Left lobe of liver (tissue), 2 donors: ENCODE measurements around the gene IL1RAPL1. TPM values are rescaled to one million over a fixed set of nuclear protein-coding genes. Genes with fewer than 3 reads are reported as not detected.

ENCODE experiments used
- ATAC-seq: fragments of 200-7000 bp; cut with Tn5 transposase; one replicate; pipeline ENCODE4 v1.9.1; 2020; ENCODE audit warnings: mild to moderate bottlenecking, moderate library complexity
- DNase-seq: peaks from one replicate; pipeline ENCODE4 v3.0.0-alpha.2; 2020; ENCODE audit warnings: low spot score
- total RNA-seq: library from RNA; stranded (reverse); gene quantifications from one replicate; pipeline ENCODE4 v1.2.1, GENCODE V29; 2021
- donor health status: DM: no; HTN: no; CAD: no; lungs with moderate emphysema.
- donor health status: DM: no; HTN: yes; CAD: no.

The IL1RAPL1 gene
- total RNA-seq, 1 donor from 2014 or later = not detected

DNA sequence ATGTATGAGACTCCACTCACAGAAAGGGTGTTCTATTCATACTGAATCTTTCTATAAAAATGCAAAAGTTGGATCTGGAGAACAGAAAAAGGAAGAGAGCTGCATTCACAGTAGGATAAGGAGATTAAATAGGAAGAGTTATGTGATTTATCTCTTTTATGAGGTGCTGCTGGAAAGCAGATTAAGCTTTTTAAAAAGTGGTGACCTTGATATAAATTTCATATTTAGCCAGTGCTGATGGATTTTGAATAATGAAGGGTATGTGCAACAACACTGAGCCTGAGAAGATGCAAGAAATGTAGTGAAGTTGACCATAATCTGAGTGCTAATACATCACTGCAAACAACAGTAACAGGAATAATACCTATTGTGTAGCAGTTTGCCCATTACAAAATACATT lies 795.6 kb downstream of the IL1RAPL1 start:
- ATAC-seq (no peak), DNase-seq (no peak)

- DNase-seq = no peak
- ATAC-seq = no peak
These were observed 801.3 kb downstream of the IL1RAPL1 start for GRCh38 chrX:29388509-29388908.

GRCh38 chrX:29397506-29397905 lies 810.3 kb downstream of the IL1RAPL1 start:
- ATAC-seq (no peak), DNase-seq (no peak)

GRCh38 chrX:29407357-29407756 lies 820.1 kb downstream of the IL1RAPL1 start:
- ATAC-seq = no peak

GRCh38 chrX:29419774-29420553 lies 832.7 kb downstream of the IL1RAPL1 start:
- no peak for ATAC-seq
- no peak for DNase-seq

More at GRCh38 chrX:29407357-29407756, 820.1 kb downstream of the IL1RAPL1 start:
- no peak for DNase-seq

DNA sequence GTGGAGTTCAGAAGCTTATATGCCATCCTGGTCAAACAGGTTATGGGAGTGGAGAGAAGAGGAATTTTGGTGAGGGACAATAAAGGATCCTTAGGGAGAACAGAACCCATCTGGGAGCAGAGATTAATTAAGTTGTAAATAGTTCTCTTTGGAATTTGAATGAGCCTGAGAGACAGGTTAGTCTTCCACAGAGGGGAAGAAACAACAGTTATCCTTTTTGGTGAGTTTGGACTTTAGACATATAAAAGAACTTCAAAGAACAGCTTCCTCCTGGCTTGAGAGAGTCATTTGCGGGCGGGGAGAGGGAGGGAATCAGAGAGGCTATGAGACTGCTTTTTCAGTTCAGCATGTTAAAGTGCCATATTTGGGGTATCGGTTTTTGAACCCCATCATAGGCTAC lies 834.8 kb downstream of the IL1RAPL1 start:
- ATAC-seq (no peak), DNase-seq (no peak)

GRCh38 chrX:29431895-29432294 lies 844.6 kb downstream of the IL1RAPL1 start:
- DNase-seq (no peak), ATAC-seq (no peak)

DNA sequence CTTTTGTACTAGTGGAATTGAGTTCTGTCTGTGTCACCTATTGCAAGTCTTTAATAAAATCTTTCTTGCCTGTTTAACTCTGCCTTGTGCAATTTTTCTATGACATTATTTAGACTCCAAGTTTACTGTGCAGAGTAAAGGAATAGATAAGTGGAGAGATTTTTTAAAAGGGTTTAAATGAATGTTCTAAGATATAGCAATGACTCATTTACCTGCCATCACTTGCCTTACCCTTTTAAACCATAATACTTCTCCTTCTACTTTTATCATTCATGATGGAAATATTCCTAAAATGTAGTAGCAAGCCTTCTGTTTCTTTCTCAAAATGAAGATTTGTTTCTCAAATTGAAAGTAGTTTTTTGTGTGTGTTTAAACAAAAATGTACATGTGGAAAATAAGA lies 845.3 kb downstream of the IL1RAPL1 start:
- no peak for DNase-seq

GRCh38 chrX:29434939-29435338 lies 847.7 kb downstream of the IL1RAPL1 start:
- DNase-seq (no peak), ATAC-seq (no peak)

More for the DNA sequence above, 845.3 kb downstream of the IL1RAPL1 start:
- no peak for ATAC-seq

GRCh38 chrX:29435396-29435795 lies 848.1 kb downstream of the IL1RAPL1 start:
- DNase-seq (no peak), ATAC-seq (no peak)

GRCh38 chrX:29447867-29448266 lies 860.6 kb downstream of the IL1RAPL1 start:
- ATAC-seq (no peak), DNase-seq (no peak)

- DNase-seq (no peak), ATAC-seq (no peak)
These were observed 866.1 kb downstream of the IL1RAPL1 start for GRCh38 chrX:29453333-29453732.

DNA sequence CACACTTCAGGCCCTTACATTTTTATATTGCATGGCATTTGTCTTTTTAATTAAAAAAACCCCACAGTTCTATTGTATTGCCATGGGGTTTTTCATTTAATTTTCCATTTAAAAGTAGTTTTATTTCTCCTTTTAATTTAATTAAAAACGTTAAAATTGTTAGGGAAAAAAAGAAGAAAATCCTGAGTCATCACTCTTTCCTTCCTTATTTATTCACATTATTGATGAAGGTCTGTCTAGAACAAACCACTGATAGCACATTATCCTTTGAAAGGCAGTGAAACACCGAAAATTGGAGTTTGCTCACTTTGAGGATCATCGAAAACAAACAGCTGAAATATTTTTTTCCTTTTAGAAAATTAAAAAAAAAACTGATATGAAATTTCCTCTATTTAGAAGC lies 868.5 kb downstream of the IL1RAPL1 start:
- DNase-seq (no peak), ATAC-seq (no peak)

DNA sequence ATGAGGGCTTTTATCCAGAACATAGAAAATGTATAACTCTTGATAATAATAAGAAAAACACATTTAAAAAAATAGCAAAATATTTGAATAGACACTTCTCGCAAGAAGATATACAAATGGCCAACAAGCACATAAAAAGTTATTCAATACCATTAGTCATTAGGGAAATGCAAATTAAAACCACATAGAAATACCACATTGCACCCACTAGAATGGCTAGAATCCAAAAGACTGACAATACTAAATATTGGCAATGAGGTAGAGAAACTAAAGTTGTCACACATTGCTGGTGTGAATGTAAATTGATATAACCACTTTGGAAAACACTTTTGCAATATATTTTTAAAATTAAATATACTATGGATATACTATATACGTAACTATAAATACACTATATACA lies 873.8 kb downstream of the IL1RAPL1 start:
- DNase-seq (no peak), ATAC-seq (no peak)

- ATAC-seq = no peak
- no peak for DNase-seq
These were observed 879.2 kb downstream of the IL1RAPL1 start for GRCh38 chrX:29466456-29466855.

DNA sequence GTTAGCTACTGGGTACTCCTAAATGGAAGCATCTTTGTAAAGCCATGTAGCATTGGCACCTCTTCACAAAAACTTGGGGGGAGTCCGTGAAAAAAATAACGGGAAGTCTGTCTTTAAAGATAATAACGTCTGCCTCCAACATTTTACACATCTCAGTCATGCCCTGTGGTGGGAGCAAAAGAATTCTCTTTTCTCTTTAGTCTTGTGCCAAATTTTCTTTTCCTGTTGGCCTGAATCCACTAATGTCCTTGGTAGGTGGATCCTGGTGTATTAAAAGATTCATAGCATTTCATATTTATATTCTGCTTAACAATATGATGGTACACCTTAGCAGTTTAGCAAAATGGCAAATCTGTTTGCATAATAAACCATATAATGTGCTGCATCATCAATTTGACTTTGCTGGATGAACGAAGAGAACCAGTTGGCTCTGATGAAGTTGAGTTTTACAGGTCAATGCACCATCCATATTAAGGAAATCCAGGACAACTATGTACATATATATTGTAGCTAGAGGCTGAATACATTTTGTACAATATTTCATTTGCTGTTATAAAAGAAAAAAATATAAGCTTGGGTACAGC lies 881.8 kb downstream of the IL1RAPL1 start:
- no peak for ATAC-seq
- DNase-seq = no peak

- ATAC-seq (no peak), DNase-seq (no peak)
These were observed 882.8 kb downstream of the IL1RAPL1 start for GRCh38 chrX:29470030-29470429.

- ATAC-seq (no peak), DNase-seq (no peak)
These were observed 884.6 kb downstream of the IL1RAPL1 start for GRCh38 chrX:29471829-29472228.

- DNase-seq (no peak), ATAC-seq (no peak)
These were observed 890.6 kb downstream of the IL1RAPL1 start for GRCh38 chrX:29477878-29478277.

DNA sequence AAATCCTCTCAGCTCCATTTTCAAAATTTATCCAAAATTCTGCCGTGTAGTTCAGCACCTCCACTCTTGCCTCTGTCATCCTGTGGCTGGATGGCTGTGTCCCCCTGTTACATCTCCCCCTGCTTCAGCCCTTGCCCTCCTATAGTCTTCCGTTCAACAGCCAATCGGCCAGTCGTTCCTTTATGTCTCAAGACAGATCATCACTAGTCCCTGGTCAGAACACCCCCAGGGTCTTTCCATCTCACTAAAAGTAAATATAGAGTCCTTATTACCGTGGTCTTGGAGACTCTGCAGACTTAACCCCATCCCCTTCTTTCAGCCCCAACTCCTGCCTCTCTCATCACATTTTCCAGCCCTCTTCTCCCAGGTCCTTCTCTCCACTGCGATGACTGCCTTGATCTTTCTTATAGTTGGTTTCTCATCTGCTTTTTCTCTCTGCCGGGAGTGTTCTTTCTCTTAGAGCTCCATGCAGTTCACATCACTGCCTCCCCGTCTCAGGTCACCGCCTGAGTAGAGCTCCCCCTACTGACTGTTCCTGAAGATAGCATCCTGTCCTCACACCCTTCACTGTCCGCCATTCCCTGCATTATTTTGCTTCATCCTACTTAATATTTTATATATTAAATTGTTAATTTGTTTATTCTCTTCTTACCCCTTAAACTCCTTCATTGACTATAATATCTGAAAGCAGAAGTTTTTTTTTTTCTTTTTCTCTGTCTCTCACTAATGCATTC lies 891.3 kb downstream of the IL1RAPL1 start:
- ATAC-seq (peak; percentile 98), DNase-seq (peak; percentile 39)

DNA sequence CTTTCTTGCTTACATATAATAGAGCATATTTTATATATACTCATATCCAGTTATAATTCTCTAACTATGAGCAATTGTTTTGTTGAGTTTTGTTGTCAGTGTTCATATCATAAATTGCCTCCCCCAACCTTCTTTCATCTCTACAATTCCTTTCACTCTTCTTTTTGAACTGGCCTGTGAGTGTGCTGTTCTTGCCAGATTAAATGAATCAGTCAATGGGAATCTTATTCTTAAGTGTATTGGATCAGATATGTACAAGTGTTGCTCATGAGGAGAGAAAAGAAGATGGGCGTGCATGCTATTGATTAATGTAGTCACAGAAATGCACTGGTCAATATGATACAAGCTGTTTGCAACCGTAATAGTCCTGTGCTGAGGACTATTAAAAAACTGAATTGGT lies 900.0 kb downstream of the IL1RAPL1 start:
- DNase-seq (no peak), ATAC-seq (no peak)

- ATAC-seq (no peak), DNase-seq (no peak)
These were observed 900.5 kb downstream of the IL1RAPL1 start for GRCh38 chrX:29487714-29488113.
